ENCODE data around the gene MPRIP. TPM values are rescaled to one million over a fixed set of nuclear protein-coding genes. Genes with fewer than 3 reads are reported as not detected.

Gene MPRIP
- total RNA-seq, 2 experiments from 2014 or later = 132 to 135 TPM

GRCh38 chr17:17114592-17115225 is 72.5 kb downstream of the MPRIP start:
- ATAC-seq (peak; percentile 31), DNase-seq (peak; percentile 76)
- intact Hi-C loops (cut with micrococcal nuclease) = loop anchor here (10.0 kb wide), 1 partner anchor 110 kb away; no protein-coding TSS in a partner anchor
- H3K4me1 Mint-ChIP-seq (ENCODE audit: low read depth) = peaks cover 71% of the 10 kb centered on the region
- no peak overlapping the region for H3K4me3 Mint-ChIP-seq
- H3K27me3 Mint-ChIP-seq = no peaks in the 10 kb centered on the region
- POLR2A ChIA-PET = interaction anchor here (0.6 to 1.4 kb wide), 3 partner anchors 8 to 16 kb away, joined by 3 to 5 read pairs (median 3); no protein-coding TSS in a partner anchor
- TF ChIP-seq, protein P1, sequence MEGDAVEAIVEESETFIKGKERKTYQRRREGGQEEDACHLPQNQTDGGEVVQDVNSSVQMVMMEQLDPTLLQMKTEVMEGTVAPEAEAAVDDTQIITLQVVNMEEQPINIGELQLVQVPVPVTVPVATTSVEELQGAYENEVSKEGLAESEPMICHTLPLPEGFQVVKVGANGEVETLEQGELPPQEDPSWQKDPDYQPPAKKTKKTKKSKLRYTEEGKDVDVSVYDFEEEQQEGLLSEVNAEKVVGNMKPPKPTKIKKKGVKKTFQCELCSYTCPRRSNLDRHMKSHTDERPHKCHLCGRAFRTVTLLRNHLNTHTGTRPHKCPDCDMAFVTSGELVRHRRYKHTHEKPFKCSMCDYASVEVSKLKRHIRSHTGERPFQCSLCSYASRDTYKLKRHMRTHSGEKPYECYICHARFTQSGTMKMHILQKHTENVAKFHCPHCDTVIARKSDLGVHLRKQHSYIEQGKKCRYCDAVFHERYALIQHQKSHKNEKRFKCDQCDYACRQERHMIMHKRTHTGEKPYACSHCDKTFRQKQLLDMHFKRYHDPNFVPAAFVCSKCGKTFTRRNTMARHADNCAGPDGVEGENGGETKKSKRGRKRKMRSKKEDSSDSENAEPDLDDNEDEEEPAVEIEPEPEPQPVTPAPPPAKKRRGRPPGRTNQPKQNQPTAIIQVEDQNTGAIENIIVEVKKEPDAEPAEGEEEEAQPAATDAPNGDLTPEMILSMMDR (IDR thresholded peaks at IDR 0.05) = no peak
- no peaks in the 10 kb centered on the region for H3K9me3 Mint-ChIP-seq
- CTCF ChIA-PET = interaction anchor here (0.6 kb wide), 1 partner anchor 16 kb away, joined by 3 read pairs; no protein-coding TSS in a partner anchor
- peaks cover 2% of the 10 kb centered on the region for H3K36me3 Mint-ChIP-seq (ENCODE audit: low read depth)
- peak overlapping the region; percentile 60 for H3K27ac Mint-ChIP-seq

GRCh38 chr17:17115620-17116019 is 73.4 kb downstream of the MPRIP start:
- H3K27ac Mint-ChIP-seq = peak overlapping the region; percentile 14
- peaks cover 71% of the 10 kb centered on the region for H3K4me1 Mint-ChIP-seq (ENCODE audit: low read depth)
- H3K4me3 Mint-ChIP-seq = no peak overlapping the region
- DNase-seq (no peak), ATAC-seq (no peak)
- TF ChIP-seq, protein P1 (IDR thresholded peaks at IDR 0.05) = no peak
- H3K36me3 Mint-ChIP-seq (ENCODE audit: low read depth) = peaks cover 2% of the 10 kb centered on the region
- ChIA-PET POLR2A (interaction anchor here (1.2 kb wide), 1 partner anchor 42 kb away, joined by 3 read pairs; no protein-coding TSS in a partner anchor), CTCF (interaction anchor here (0.6 kb wide), 1 partner anchor 17 kb away, joined by 3 read pairs; no protein-coding TSS in a partner anchor)
- intact Hi-C loops (cut with micrococcal nuclease) = loop anchor here (10.0 kb wide), 1 partner anchor 111 kb away; no protein-coding TSS in a partner anchor
- no peaks in the 10 kb centered on the region for H3K9me3 Mint-ChIP-seq
- no peaks in the 10 kb centered on the region for H3K27me3 Mint-ChIP-seq

DNA sequence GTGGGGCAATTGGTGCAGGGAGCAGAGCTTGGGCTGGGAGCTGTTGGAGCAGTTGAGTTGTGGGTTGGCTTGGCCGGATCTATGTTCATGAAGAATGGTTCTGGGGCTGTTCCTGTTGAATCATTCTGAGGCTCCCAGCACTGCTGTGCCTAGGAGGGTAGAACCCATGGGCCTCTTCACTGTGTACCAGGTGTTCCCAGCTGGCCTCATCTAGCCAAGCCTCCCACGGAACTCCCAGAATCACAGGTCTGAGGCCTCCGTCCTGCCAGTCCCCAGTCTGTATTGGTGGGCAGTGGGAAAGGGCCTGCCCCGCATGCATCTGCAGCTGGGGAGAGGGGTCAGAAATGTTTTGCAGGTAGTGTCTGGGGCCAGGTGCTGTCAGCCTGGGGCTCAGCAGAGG is 74.1 kb downstream of the MPRIP start:
- Mint-ChIP-seq H3K9me3 (no peaks in the 10 kb centered on the region), H3K4me1 (ENCODE audit: low read depth) (peaks cover 76% of the 10 kb centered on the region), H3K27ac (peak overlapping the region; percentile 67), H3K27me3 (no peaks in the 10 kb centered on the region), H3K4me3 (no peak overlapping the region), H3K36me3 (ENCODE audit: low read depth) (peaks cover 2% of the 10 kb centered on the region)
- ChIA-PET CTCF (no interaction called here), POLR2A (interaction anchor here (1.2 kb wide), 1 partner anchor 43 kb away, joined by 3 read pairs; no protein-coding TSS in a partner anchor)
- TF ChIP-seq, protein P1 (IDR thresholded peaks at IDR 0.05) = no peak
- no peak for DNase-seq
- ATAC-seq = no peak
- intact Hi-C loops (cut with micrococcal nuclease) = loop anchor here (10.0 kb wide), 1 partner anchor 112 kb away; no protein-coding TSS in a partner anchor

DNA sequence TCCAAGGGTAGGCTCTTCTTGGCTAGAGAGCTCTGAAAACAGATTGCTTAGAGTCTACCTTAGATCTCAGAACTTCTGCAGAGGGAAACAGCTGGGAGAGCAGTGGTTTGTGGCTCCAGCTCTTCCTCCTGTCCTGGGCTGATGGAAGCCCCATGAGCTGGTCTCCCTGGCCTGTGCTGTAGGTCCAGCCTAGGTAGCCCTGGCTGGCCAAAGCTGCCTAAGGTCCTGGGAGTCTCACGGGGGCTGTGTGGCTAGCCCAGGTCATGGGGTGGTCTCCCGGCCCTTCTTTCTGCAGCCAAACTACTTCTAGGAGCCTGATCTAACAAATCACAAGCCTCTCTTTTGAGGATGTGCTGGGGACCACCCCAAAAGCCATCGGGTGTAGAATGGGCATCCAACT is 75.7 kb downstream of the MPRIP start:
- DNase-seq (no peak), ATAC-seq (no peak)
- TF ChIP-seq, protein P1 (IDR thresholded peaks at IDR 0.05) = no peak
- ChIA-PET POLR2A (interaction anchor here (1.1 to 1.3 kb wide), 2 partner anchors 11 to 58 kb away, joined by 3 read pairs; no protein-coding TSS in a partner anchor), CTCF (no interaction called here)
- Mint-ChIP-seq H3K9me3 (no peaks in the 10 kb centered on the region), H3K4me3 (no peak overlapping the region), H3K36me3 (ENCODE audit: low read depth) (peaks cover 2% of the 10 kb centered on the region), H3K4me1 (ENCODE audit: low read depth) (peaks cover 87% of the 10 kb centered on the region), H3K27ac (peak overlapping the region; percentile 93), H3K27me3 (no peaks in the 10 kb centered on the region)
- intact Hi-C loops (cut with micrococcal nuclease) = loop anchor here (10.0 kb wide), 1 partner anchor 113 kb away; no protein-coding TSS in a partner anchor

- ChIA-PET CTCF (no interaction called here), POLR2A (interaction anchor here (1.1 to 1.3 kb wide), 2 partner anchors 10 to 59 kb away, joined by 3 read pairs; no protein-coding TSS in a partner anchor)
- H3K27me3 Mint-ChIP-seq = no peaks in the 10 kb centered on the region
- TF ChIP-seq, protein P1 (IDR thresholded peaks at IDR 0.05) = no peak
- H3K9me3 Mint-ChIP-seq = no peaks in the 10 kb centered on the region
- ATAC-seq (no peak), DNase-seq (no peak)
- H3K36me3 Mint-ChIP-seq (ENCODE audit: low read depth) = peaks cover 2% of the 10 kb centered on the region
- peak overlapping the region; percentile 93 for H3K27ac Mint-ChIP-seq
- intact Hi-C loops (cut with micrococcal nuclease) = loop anchor here (10.0 kb wide), 1 partner anchor 114 kb away; no protein-coding TSS in a partner anchor
- H3K4me3 Mint-ChIP-seq = no peak overlapping the region
- peaks cover 88% of the 10 kb centered on the region for H3K4me1 Mint-ChIP-seq (ENCODE audit: low read depth)
These were observed 76.1 kb downstream of the MPRIP start for GRCh38 chr17:17118399-17118798.

All from activated CD8-positive, alpha-beta T cell treated with anti-CD3 and anti-CD28 coated beads for 36 hours (primary cell).